Measurements from ENCODE around the gene INF2. TPM values are rescaled to one million over a fixed set of nuclear protein-coding genes. Genes with fewer than 3 reads are reported as not detected.
A peak's percentile ranks its signal among the peaks of the same experiment; 100 is the strongest.

The INF2 gene
- total RNA-seq, 1 donor from 2014 or later: 7.8 TPM

GRCh38 chr14:104768437-104769323 is 79.3 kb downstream of the INF2 start:
- Histone ChIP-seq H3K4me1 (peaks cover 4% of the 10 kb centered on the region), H3K9me3 (ENCODE audit: low read depth) (no peaks in the 10 kb centered on the region), H3K4me2 (no peak overlapping the region), H3K79me2 (ENCODE audit: low read depth) (no peaks in the 10 kb centered on the region), H3F3A (ENCODE audit: low read depth) (peaks cover 7% of the 10 kb centered on the region), H2AFZ (replicated peaks) (no peak overlapping the region), H3K4me3 (no peak overlapping the region), H4K20me1 (ENCODE audit: low read depth) (peaks cover 14% of the 10 kb centered on the region), H3K9ac (no peak overlapping the region), H3K27ac (no peak overlapping the region), H3K36me3 (no peaks in the 10 kb centered on the region), H3K27me3 (no peaks in the 10 kb centered on the region)
- peak; percentile 91 for DNase-seq (ENCODE audit: low spot score)
- H3K4me3 Mint-ChIP-seq: peak overlapping the region; percentile 67
- TF ChIP-seq EZH2 (IDR thresholded peaks at IDR 0.05) (no peak), CTCF (IDR thresholded peaks at IDR 0.05) (peak; percentile 84), EZH2phosphoT487 (IDR thresholded peaks at IDR 0.05) (no peak)
- H3K4me1 Mint-ChIP-seq: peaks cover 20% of the 10 kb centered on the region
- H3K36me3 Mint-ChIP-seq: peaks cover 25% of the 10 kb centered on the region
- H3K27me3 Mint-ChIP-seq (ENCODE audit: insufficient read depth, low read depth): peaks cover 2% of the 10 kb centered on the region
- H3K27ac Mint-ChIP-seq: no peak overlapping the region
- peaks cover 2% of the 10 kb centered on the region for H3K9me3 Mint-ChIP-seq

GRCh38 chr14:104769324-104770071 is 80.1 kb downstream of the INF2 start:
- H3K9me3 ChIP-seq (ENCODE audit: low read depth): no peaks in the 10 kb centered on the region
- Mint-ChIP-seq H3K4me1 (peaks cover 20% of the 10 kb centered on the region), H3K36me3 (peaks cover 25% of the 10 kb centered on the region), H3K9me3 (peaks cover 2% of the 10 kb centered on the region), H3K27me3 (ENCODE audit: insufficient read depth, low read depth) (peaks cover 2% of the 10 kb centered on the region), H3K4me3 (no peak overlapping the region), H3K27ac (no peak overlapping the region)
- H3K27me3 ChIP-seq: no peaks in the 10 kb centered on the region
- no peaks in the 10 kb centered on the region for H3K36me3 ChIP-seq
- no peak for TF ChIP-seq EZH2phosphoT487 (IDR thresholded peaks at IDR 0.05)
- no peak for TF ChIP-seq CTCF (IDR thresholded peaks at IDR 0.05)
- no peak for TF ChIP-seq EZH2 (IDR thresholded peaks at IDR 0.05)
- no peak overlapping the region for H3K9ac ChIP-seq
- no peak overlapping the region for H3K27ac ChIP-seq
- no peak overlapping the region for H3K4me2 ChIP-seq
- no peak overlapping the region for H2AFZ ChIP-seq (replicated peaks)
- H3K4me1 ChIP-seq: peaks cover 4% of the 10 kb centered on the region
- no peaks in the 10 kb centered on the region for H3K79me2 ChIP-seq (ENCODE audit: low read depth)
- H3F3A ChIP-seq (ENCODE audit: low read depth): peaks cover 7% of the 10 kb centered on the region
- no peak overlapping the region for H3K4me3 ChIP-seq
- peaks cover 14% of the 10 kb centered on the region for H4K20me1 ChIP-seq (ENCODE audit: low read depth)
- no peak for DNase-seq (ENCODE audit: low spot score)

DNA sequence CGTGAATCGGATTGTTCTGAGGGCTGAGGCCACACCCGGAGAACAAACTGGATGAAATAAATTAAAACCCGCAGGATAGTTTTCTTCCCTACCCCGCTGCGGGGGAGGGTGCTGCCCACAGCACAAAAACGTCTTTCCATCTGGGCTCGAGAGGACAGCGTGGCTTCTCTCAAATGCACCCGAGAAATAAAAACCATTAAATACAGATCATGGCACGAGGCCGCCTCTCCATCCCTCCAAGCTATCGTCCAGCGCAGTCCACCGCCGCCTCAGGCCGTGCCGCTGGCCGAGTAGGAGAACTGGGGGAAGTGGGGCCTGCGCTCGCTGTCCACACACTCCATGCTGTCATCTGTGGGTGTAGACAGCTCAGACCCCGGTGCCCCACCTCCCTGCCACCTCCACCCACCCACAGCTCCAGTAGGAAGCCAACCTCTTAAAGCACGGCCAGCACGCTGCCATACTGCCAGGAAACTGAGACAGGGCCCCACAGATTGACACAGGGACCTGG is 80.7 kb downstream of the INF2 start:
- H3K4me3 Mint-ChIP-seq: no peak overlapping the region
- peaks cover 25% of the 10 kb centered on the region for H3K36me3 Mint-ChIP-seq
- Histone ChIP-seq H3F3A (ENCODE audit: low read depth) (peaks cover 7% of the 10 kb centered on the region), H3K4me1 (peaks cover 4% of the 10 kb centered on the region), H3K9me3 (ENCODE audit: low read depth) (no peaks in the 10 kb centered on the region), H3K4me2 (no peak overlapping the region), H3K9ac (no peak overlapping the region), H3K27me3 (no peaks in the 10 kb centered on the region), H3K36me3 (no peaks in the 10 kb centered on the region), H3K4me3 (no peak overlapping the region), H4K20me1 (ENCODE audit: low read depth) (peaks cover 14% of the 10 kb centered on the region), H2AFZ (replicated peaks) (no peak overlapping the region), H3K27ac (no peak overlapping the region), H3K79me2 (ENCODE audit: low read depth) (no peaks in the 10 kb centered on the region)
- H3K27me3 Mint-ChIP-seq (ENCODE audit: insufficient read depth, low read depth): peaks cover 3% of the 10 kb centered on the region
- TF ChIP-seq EZH2 (IDR thresholded peaks at IDR 0.05): no peak
- no peak for TF ChIP-seq CTCF (IDR thresholded peaks at IDR 0.05)
- no peak for TF ChIP-seq EZH2phosphoT487 (IDR thresholded peaks at IDR 0.05)
- H3K4me1 Mint-ChIP-seq: peaks cover 20% of the 10 kb centered on the region
- DNase-seq (ENCODE audit: low spot score): no peak
- no peak overlapping the region for H3K27ac Mint-ChIP-seq
- peaks cover 2% of the 10 kb centered on the region for H3K9me3 Mint-ChIP-seq

Measured in neural progenitor cell (in vitro differentiated cells).